GM12875 (cell line): Measurements from ENCODE around the gene DTHD1.

ENCODE experiments used
- H3K4me3 ChIP-seq: one replicate; pipeline ENCODE4 v1.5.1; 2011; ENCODE audit warnings: low read depth, low read length, control low read depth
- TF ChIP-seq, protein P1 (sequence below): IDR thresholded peaks from 2 replicates; pipeline ENCODE4 v1.5.1; 2011; ENCODE audit warnings: low read depth, mild to moderate bottlenecking, control low read depth, inconsistent platforms, low read length, moderate library complexity, borderline replicate concordance; ENCODE audit not compliant: insufficient read depth

Gene DTHD1

DNA sequence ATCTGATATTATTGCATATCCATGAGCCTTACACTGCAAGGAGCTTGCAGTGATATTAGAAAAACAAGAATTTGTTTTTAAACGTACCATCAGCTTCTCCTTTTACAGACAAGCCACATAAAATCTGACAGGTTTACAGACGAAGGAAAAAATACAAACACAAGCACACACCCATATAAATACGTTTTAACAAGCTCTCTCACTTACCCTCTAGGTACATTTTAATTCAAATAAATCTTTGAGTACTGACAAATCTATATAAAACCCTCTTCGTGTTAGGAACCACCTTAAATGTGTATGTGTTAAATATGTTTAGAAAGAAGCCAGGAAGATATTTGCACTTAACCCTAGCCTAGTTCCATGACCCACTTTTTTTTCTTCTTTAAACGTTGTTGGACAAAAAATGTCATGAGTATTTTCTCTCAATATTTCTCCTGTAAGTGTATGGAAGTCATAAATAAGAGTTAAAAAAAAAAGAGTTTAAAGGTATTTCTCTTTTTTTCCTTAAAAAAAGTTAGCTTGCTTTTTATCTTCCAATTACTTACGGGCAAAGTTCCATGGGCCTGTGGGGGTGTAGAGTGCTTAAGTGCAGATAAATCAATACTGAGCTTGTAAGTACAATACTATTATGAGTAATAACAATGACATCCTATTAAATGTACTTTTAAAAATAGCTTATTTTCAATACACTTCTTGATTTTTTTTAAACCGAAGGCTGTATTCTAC, 38.6 kb upstream of the DTHD1 start:
- peak overlapping the region; percentile 96 for H3K4me3 ChIP-seq
- TF ChIP-seq, protein P1, sequence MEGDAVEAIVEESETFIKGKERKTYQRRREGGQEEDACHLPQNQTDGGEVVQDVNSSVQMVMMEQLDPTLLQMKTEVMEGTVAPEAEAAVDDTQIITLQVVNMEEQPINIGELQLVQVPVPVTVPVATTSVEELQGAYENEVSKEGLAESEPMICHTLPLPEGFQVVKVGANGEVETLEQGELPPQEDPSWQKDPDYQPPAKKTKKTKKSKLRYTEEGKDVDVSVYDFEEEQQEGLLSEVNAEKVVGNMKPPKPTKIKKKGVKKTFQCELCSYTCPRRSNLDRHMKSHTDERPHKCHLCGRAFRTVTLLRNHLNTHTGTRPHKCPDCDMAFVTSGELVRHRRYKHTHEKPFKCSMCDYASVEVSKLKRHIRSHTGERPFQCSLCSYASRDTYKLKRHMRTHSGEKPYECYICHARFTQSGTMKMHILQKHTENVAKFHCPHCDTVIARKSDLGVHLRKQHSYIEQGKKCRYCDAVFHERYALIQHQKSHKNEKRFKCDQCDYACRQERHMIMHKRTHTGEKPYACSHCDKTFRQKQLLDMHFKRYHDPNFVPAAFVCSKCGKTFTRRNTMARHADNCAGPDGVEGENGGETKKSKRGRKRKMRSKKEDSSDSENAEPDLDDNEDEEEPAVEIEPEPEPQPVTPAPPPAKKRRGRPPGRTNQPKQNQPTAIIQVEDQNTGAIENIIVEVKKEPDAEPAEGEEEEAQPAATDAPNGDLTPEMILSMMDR, result no peak

DNA sequence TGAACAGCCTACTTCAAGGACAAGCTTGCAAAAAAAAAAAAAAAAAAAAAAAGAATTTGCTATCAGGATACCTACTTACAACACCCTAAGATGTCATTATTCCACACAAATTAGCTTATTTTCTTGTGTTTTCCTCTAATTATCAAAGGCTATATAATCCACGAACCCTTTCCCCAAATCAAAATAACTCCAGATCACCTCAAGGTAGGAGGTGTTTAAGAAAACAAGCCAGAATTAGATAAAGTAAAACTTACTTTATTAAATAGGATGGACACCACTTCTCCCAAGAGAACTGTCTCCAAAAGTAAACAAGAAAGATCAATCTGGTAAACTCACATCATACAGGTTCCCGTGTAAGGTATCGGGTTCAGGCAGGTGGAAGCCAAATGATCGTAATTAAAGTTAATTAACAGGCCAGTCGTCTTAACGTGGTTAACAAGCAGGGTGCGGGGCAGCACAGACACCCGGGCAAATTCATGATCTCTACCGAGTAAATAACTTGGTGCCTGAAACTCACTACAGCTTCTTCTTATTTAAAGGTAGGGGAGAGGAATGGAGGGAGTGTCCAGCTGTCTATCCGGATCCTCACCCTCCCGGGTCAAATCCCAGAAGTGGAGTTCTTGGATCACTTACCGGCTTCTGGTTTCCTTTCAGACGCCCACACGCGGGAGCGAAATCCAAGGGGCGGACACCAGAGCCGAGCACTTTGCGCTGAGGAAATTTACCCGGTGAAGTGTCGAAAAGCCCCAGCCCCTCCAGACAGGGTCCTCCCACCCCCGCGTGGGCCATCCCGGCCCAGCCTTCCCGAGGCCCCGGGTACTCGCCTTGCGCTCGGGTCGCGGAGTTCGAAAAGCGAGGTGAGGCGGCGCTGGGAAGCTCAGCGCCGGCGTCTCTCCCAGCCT, 37.8 kb upstream of the DTHD1 start:
- TF ChIP-seq, protein P1, result no peak
- peak overlapping the region; percentile 96 for H3K4me3 ChIP-seq

DNA sequence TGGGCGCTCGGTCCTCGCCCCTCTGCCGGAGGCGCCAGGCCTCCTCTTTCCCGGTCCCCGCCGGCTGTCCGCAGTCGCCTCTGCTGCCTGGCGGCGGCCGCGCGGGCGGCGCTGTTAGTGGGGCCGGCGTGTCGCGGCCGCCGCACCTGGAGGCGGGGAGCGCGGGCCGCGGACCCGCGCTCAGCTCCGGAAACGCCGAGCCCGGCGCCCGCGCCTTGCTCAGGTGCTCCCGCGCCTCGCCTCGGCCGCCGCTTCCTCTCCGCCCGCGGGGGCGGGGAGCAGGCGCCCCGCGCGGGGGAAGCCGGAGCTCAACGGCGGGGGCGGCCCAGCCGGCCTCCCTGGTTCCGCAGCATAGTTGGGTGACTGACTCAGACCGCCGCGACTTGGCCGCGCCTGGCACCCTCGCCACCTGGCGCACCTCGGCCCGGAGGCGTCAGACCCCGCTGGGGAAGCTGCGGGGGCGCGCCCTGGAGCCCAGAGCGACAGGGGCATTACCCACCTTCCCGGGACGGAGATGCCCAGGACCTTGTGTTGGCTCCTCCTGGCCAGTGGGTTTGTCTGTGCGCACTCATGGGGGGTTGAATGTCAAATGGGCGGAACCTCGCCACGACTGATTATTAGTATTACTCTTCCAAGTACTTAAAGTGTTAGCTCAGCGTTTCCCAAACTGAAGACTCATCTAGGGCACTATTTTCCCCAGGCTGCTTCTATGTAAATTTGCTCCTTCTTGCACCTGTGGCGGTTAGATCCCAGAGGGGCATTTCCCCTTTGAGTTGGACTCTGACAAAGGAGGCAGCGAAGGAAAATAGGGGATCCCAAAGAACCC, 36.9 kb upstream of the DTHD1 start, which contains the start of gene ARAP2:
ARAP2 (minus strand) TSS at position 258 of the 826 bp plus-strand sequence. CDS start 15,028 bp downstream, outside the sequence.
- TF ChIP-seq, protein P1, result 0 out of 2 replicates have a peak, but pooled peaks have one; percentile 26
- H3K4me3 ChIP-seq, result peak within 1 kb of the TSS; percentile 96

GRCh38 chr4:36249610-36250009, 31.8 kb upstream of the DTHD1 start:
- H3K4me3 ChIP-seq, result no peak overlapping the region
- TF ChIP-seq, protein P1, result no peak

- H3K4me3 ChIP-seq, result no peak overlapping the region
- TF ChIP-seq, protein P1, result no peak
Measured at GRCh38 chr4:36251983-36252382, 29.4 kb upstream of the DTHD1 start.

GRCh38 chr4:36254371-36254770, 27.0 kb upstream of the DTHD1 start:
- TF ChIP-seq, protein P1, result no peak
- no peak overlapping the region for H3K4me3 ChIP-seq
